Measurements from ENCODE around the gene DCPS.

The DCPS gene

DNA sequence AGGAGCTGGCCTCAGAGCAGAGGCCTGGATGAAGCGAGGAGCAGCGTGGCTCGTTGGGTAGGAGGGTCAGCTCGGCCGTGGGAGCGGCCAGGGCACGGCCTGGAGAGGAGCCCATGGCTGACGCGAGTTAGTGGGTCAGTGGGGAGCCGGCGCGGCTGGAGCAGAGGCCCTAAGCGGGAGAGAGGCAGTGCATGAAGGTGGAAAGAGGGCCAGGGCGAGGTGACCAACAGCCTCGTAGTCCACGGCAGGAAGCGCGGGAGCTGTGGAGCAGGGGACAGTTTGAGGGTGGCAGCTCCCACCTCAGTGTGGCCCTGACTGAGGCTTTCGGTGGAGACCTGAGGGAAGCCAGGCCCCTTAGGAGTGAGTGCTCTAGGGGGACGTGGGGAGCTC is 24.1 kb downstream of the DCPS start:
- no peak for DNase-seq (ENCODE audit: low read depth, low spot score)

DNA sequence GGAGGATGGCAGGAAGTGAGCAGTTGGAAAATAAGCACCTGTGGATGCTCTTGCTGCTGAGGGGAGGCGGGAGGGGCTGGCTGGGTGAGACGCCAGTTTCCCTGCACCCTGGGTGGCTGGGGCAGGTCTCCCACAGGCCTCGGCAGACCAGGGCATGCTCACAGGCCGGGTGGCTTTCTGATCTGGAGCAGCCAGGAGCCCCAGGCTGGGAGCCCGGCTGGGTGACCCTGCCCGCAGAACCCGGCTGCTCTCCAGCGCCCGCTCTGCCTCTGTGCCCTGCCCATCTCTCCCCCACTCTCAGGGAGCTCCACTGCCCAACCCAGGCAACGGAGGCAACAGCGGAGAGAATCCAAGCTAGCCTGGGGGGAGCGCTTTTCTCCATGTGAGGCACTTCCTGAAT is 24.6 kb downstream of the DCPS start:
- DNase-seq (ENCODE audit: low read depth, low spot score), result no peak

GRCh38 chr11:126328938-126329643 is 25.2 kb downstream of the DCPS start:
- no peak for DNase-seq (ENCODE audit: low read depth, low spot score)

- DNase-seq (ENCODE audit: low read depth, low spot score), result no peak
Observed at GRCh38 chr11:126329644-126330211, 25.9 kb downstream of the DCPS start.

GRCh38 chr11:126331286-126331685 is 27.4 kb downstream of the DCPS start:
- DNase-seq (ENCODE audit: low read depth, low spot score), result no peak

DNA sequence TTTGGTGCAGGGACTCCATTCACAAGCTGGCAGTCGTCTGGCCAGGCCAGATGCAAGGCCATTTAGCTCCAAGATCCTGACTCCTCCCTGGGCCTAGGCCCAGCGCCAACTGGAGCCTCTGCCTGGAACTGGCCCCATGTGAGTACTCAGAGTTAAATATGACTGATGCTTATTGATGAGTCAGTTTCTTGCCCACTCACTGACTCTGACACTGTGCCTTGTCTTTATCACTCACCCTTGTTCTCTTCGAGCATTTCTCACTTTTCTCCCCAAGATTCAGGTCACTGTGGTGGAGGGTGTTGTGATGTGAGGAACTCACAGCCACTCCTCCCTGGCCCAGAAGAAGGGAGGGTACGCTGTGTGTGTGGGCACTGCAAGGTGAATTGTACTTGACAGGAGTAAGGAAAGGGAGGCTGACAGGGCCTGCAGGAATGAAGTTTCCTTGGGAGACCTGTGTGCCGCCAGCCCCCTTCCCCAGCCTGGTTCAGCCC is 28.4 kb downstream of the DCPS start:
- no peak for DNase-seq (ENCODE audit: low read depth, low spot score)

- DNase-seq (ENCODE audit: low read depth, low spot score), result no peak
Observed at GRCh38 chr11:126333142-126333541, 29.3 kb downstream of the DCPS start.

DNA sequence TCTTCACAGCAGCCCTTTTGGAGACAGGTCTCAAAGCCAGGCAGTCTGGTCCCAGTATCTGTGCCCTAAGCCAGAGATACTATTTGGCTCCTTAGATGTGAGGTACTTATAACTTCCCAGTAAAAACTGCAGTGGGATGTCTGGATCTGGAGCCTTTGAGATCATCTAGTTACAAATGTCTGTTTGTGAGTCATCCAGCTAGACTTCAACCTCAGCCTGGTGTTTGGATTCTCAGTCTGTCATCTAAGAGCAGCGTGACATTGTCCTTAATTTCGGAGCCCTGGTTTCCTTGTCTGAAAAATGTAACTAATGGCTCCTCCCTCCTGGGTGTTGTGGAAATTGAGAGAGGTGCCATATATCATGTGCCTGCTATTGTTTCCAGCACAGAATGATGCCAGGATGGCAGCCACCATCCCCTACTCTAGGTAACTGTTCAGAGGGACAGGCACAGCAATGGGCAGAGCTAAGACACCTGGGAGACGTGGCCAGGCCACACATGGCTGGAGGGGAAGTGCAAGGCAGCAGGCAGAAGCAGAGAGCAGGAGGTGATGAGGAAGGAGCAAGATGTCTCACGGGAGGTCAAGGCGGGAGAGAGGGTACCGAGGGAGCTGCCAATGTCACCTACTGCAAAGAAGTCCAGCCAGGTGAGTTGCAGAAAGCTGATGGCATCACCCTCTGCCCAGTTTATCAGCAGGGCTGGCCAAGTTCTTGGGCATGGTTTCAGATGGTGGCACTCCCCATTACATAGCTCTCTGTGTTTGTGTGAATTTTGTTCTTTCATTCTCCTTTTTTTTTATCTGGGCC is 31.0 kb downstream of the DCPS start:
- DNase-seq (ENCODE audit: low read depth, low spot score), result no peak

DNA sequence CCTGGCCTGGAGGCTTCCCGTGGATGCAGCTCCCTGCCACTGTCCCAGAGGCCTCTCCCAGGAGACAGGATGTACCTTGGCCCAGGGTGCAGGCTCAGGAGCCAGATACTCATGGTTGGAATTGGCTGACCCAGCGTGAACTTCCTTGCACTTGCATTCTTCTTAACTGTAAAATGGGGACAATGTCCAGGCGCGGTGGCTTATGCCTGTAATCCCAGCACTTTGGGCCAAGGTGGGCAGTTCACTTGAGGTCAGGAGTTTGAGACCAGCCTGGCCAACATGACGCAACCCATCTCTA is 31.6 kb downstream of the DCPS start:
- no peak for DNase-seq (ENCODE audit: low read depth, low spot score)

DNA sequence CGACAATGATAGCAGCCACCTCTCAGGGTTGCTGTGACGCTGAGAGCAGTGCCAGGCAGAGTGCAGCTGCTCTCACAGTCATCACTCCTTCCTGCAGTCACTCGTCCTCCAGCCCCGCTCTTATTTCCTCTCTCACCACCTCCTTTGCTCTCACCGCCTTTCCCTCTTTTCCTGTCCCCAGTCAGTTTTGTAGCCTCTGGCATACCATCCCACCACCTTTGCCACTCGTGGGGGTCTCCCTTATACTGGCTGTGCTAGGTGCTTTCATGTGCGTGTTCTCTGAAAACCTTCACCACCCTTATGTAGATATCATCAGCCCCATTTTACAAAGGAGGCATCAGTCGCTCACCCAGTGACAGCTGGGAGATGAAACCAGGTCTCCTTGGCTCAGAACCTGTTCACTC is 32.3 kb downstream of the DCPS start:
- no peak for DNase-seq (ENCODE audit: low read depth, low spot score)

- no peak for DNase-seq (ENCODE audit: low read depth, low spot score)
Observed at GRCh38 chr11:126336671-126337101, 32.8 kb downstream of the DCPS start.

- DNase-seq (ENCODE audit: low read depth, low spot score), result no peak
Observed at GRCh38 chr11:126337126-126337473, 33.2 kb downstream of the DCPS start.

GRCh38 chr11:126337474-126338241 is 33.8 kb downstream of the DCPS start:
- no peak for DNase-seq (ENCODE audit: low read depth, low spot score)

- no peak for DNase-seq (ENCODE audit: low read depth, low spot score)
Observed at GRCh38 chr11:126338346-126339055, 34.6 kb downstream of the DCPS start.

DNA sequence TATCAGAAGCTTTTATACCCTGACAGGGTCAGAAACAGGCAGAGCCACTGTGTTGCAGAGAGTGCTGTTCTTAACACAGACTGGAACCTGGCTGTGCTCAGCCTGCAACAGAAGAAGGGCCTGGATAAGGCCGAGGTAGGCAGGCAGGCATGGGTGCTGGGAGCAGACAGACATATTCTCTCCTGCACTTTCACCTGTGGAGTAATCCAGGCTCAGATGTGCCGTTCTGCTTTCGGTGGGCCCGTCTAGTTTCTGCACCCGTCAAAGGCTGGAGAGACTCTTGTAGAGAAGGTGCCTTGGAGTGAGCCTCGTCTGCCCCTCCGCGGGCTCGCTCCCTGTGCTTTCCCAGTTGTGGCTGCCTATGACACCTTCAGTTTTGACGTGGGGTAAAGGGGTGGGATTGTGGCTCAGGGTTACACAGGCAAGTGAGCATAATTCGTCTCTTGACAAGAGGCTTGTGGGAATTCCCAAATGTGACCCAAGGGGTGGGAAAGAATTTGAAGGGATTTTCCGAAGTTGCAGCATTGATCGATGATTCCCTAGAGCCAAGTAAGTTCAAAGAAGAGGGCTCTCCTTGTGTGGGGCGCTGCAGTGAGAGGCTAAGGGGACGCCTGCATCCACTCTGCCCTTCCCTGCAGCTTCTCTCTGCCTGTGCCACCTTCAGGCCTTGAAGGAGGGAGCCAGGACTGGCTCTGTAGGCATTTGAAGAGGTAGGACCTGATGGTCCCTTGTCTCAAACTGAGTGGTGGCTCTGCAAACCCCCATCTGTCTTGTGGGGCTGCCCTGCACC is 35.4 kb downstream of the DCPS start:
- DNase-seq (ENCODE audit: low read depth, low spot score), result no peak

GRCh38 chr11:126339863-126340434 is 36.1 kb downstream of the DCPS start:
- DNase-seq (ENCODE audit: low read depth, low spot score), result no peak

- DNase-seq (ENCODE audit: low read depth, low spot score), result no peak
Observed at GRCh38 chr11:126340960-126341606, 37.2 kb downstream of the DCPS start.

- DNase-seq (ENCODE audit: low read depth, low spot score), result no peak
Observed at GRCh38 chr11:126341760-126342161, 37.9 kb downstream of the DCPS start.

- no peak for DNase-seq (ENCODE audit: low read depth, low spot score)
Observed at GRCh38 chr11:126343051-126343450, 39.2 kb downstream of the DCPS start.
